Gastroesophageal sphincter (tissue), 2 donors: ENCODE measurements around the gene GPX7.

Experiments
- EP300 ChIP-seq: sonication (generic); formaldehyde crosslinking; IDR thresholded peaks from one replicate; pipeline ENCODE4 v1.6.1; 2017; ENCODE audit warnings: antibody characterized with exemption, mild to moderate bottlenecking
- POLR2AphosphoS5 ChIP-seq: sonication (generic); formaldehyde crosslinking; IDR thresholded peaks from one replicate; pipeline ENCODE4 v1.6.1; 2017; ENCODE audit warnings: antibody characterized with exemption

GRCh38 chr1:52582116-52582696, 20.0 kb upstream of the GPX7 start:
- no peak for TF ChIP-seq EP300
- TF ChIP-seq POLR2AphosphoS5 = no peak
